Natural killer cell (primary cell): Measurements from ENCODE around the gene ADPRS. TPM values are rescaled to one million over a fixed set of nuclear protein-coding genes. Genes with fewer than 3 reads are reported as not detected.

Source experiments
- ATAC-seq, 3 donors: fragments of 150-1000 bp in 2 of 3; fragments of 200-7000 bp in 1 of 3; cut with Tn5 transposase; 1 replicate in 1 of 3; 2 replicates in 2 of 3; pipeline ENCODE4 v1.10.0; 2021; ENCODE audit warnings: mild to moderate bottlenecking in 2 of 3, moderate library complexity in 2 of 3
- DNase-seq, 2 donors: peaks; one replicate each; pipeline versions ENCODE4 v3.0.0 to v3.0.0-alpha.2; 2013 to 2021; ENCODE audit warnings: mixed read lengths in 1 of 2
- H3K27ac ChIP-seq: one replicate; pipeline ENCODE4 v1.5.1; 2013; ENCODE audit warnings: mild to moderate bottlenecking, low read length
- H3K27me3 ChIP-seq: one replicate; pipeline ENCODE4 v1.6.1; 2013; ENCODE audit warnings: low read length; ENCODE audit not compliant: control insufficient read depth, insufficient read depth
- H3K36me3 ChIP-seq: one replicate; pipeline ENCODE4 v1.6.1; 2013; ENCODE audit warnings: low read length; ENCODE audit not compliant: control insufficient read depth, insufficient read depth
- H3K4me1 ChIP-seq: one replicate; pipeline ENCODE4 v1.6.1; 2013; ENCODE audit warnings: low read length; ENCODE audit not compliant: control insufficient read depth, insufficient read depth
- H3K4me3 ChIP-seq: one replicate; pipeline ENCODE4 v1.5.1; 2013; ENCODE audit warnings: low read length
- H3K9me3 ChIP-seq: one replicate; pipeline ENCODE4 v1.6.1; 2013; ENCODE audit warnings: low read length; ENCODE audit not compliant: control insufficient read depth, insufficient read depth
- H3K27ac Mint-ChIP-seq, 2 donors: one replicate each; pipeline ENCODE4 v1.8.0; 2022; ENCODE audit warnings: mild to moderate bottlenecking in 2 of 2, mixed read lengths in 2 of 2, moderate library complexity in 1 of 2
- H3K27me3 Mint-ChIP-seq, 2 donors: one replicate each; pipeline ENCODE4 v1.8.0; 2022; ENCODE audit warnings: low read depth in 2 of 2, mixed read lengths in 2 of 2
- H3K36me3 Mint-ChIP-seq: one replicate; pipeline ENCODE4 v1.8.0; 2022; ENCODE audit warnings: mixed read lengths
- H3K4me1 Mint-ChIP-seq, 2 donors: one replicate each; pipeline ENCODE4 v1.8.0; 2022; ENCODE audit warnings: mixed read lengths in 2 of 2
- H3K4me3 Mint-ChIP-seq: one replicate; pipeline ENCODE4 v1.8.0; 2022; ENCODE audit warnings: mild to moderate bottlenecking, moderate library complexity, mixed read lengths
- H3K9me3 Mint-ChIP-seq, 2 donors: one replicate each; pipeline ENCODE4 v1.8.0; 2022; ENCODE audit warnings: mixed read lengths in 2 of 2
- CTCF ChIP-seq: fragments of 200-600 bp; IDR thresholded peaks from one replicate; pipeline ENCODE4 v1.8.0; 2022; ENCODE audit warnings: antibody characterized with exemption
- WGBS: methylation state at CpG from one replicate; pipeline ENCODE4 v1.1.7; 2013; ENCODE audit warnings: missing lambda C conversion rate; ENCODE audit not compliant: insufficient coverage; 5-methylcytosine and 5-hydroxymethylcytosine counted together
- intact Hi-C: fragments of 100-400 bp; cut with micrococcal nuclease; formaldehyde crosslinking; loops from one replicate; pipeline ENCODE4 v1.14.2; 2022
- total RNA-seq, 4 donors: library from RNA; stranded (reverse); fragments of 120-200 nt in 1 of 4; gene quantifications; one replicate each; pipeline versions ENCODE4 v1.2.3 to v1.2.4, GENCODE V29; 2013 to 2022

The ADPRS gene
- total RNA-seq, 3 donors from 2014 or later (not counting 1 experiment from before 2014, with no cell fraction given) = 9.6 to 15.9 (median 12.4) TPM

DNA sequence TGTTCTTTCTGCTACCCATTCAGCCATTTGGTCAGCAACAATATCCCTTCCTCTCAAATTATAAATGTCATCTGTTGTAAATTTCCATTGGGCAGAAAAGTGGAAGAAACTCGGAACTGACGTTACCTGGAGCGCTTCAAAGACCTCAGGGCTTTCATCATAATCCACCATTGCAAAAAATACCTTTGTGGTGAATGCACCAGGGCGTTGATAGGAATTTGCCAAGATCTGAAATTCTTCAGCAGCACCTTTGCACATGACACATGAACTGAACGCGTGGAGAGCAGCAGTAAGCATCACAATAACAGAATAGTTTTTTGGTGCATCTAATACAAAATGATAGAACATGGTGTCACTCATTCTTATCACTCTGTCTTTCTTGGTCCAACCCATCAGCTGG lies 7.9 kb upstream of the ADPRS start:
- H3K4me1 Mint-ChIP-seq = no peaks in the 10 kb centered on the region
- no peak overlapping the region for H3K4me3 ChIP-seq
- H3K36me3 ChIP-seq = no peaks in the 10 kb centered on the region
- H3K9me3 ChIP-seq = no peaks in the 10 kb centered on the region
- ATAC-seq (no peak), DNase-seq (no peak)
- H3K4me1 ChIP-seq = peaks cover 10% of the 10 kb centered on the region
- no peaks in the 10 kb centered on the region for H3K36me3 Mint-ChIP-seq
- peaks cover 12 to 28% of the 10 kb centered on the region in 2 donors for H3K27me3 Mint-ChIP-seq
- intact Hi-C loops = no loop called here
- no peaks in the 10 kb centered on the region for H3K9me3 Mint-ChIP-seq
- no peak overlapping the region for H3K4me3 Mint-ChIP-seq
- peaks cover 6% of the 10 kb centered on the region for H3K27me3 ChIP-seq
- WGBS = 90% methylated on average over 6 of the region's 6 CpGs
- no peak overlapping the region for H3K27ac ChIP-seq
- TF ChIP-seq CTCF = no peak
- H3K27ac Mint-ChIP-seq = no peak overlapping the region

GRCh38 chr1:36081926-36082485 lies 6.7 kb upstream of the ADPRS start:
- H3K27me3 Mint-ChIP-seq = peaks cover 12 to 28% of the 10 kb centered on the region in 2 donors
- H3K27ac Mint-ChIP-seq = no peak overlapping the region
- H3K4me3 Mint-ChIP-seq = no peak overlapping the region
- no peaks in the 10 kb centered on the region for H3K9me3 Mint-ChIP-seq
- no peak for DNase-seq
- Histone ChIP-seq H3K27ac (no peak overlapping the region), H3K27me3 (peaks cover 6% of the 10 kb centered on the region), H3K9me3 (no peaks in the 10 kb centered on the region), H3K4me3 (no peak overlapping the region), H3K4me1 (peaks cover 10% of the 10 kb centered on the region), H3K36me3 (no peaks in the 10 kb centered on the region)
- TF ChIP-seq CTCF = no peak
- intact Hi-C loops = no loop called here
- no peak for ATAC-seq
- no peaks in the 10 kb centered on the region for H3K36me3 Mint-ChIP-seq
- WGBS = 80% methylated on average over 3 of the region's 3 CpGs
- no peaks in the 10 kb centered on the region for H3K4me1 Mint-ChIP-seq

- H3K27me3 Mint-ChIP-seq = peaks cover 12 to 28% of the 10 kb centered on the region in 2 donors
- Histone ChIP-seq H3K9me3 (no peaks in the 10 kb centered on the region), H3K4me3 (no peak overlapping the region), H3K27me3 (peaks cover 6% of the 10 kb centered on the region), H3K4me1 (peaks cover 15% of the 10 kb centered on the region), H3K27ac (no peak overlapping the region), H3K36me3 (no peaks in the 10 kb centered on the region)
- H3K4me3 Mint-ChIP-seq = no peak overlapping the region
- no peaks in the 10 kb centered on the region for H3K4me1 Mint-ChIP-seq
- 85% methylated on average over 13 of the region's 13 CpGs for WGBS
- H3K9me3 Mint-ChIP-seq = no peaks in the 10 kb centered on the region
- no peak for TF ChIP-seq CTCF
- ATAC-seq (no peak), DNase-seq (no peak)
- intact Hi-C loops = no loop called here
- no peak overlapping the region for H3K27ac Mint-ChIP-seq
- H3K36me3 Mint-ChIP-seq = no peaks in the 10 kb centered on the region
Measured at GRCh38 chr1:36083219-36083618, 5.5 kb upstream of the ADPRS start.
